ENCODE measurements around the gene MGAT4C. TPM values are rescaled to one million over a fixed set of nuclear protein-coding genes. Genes with fewer than 3 reads are reported as not detected.

Gene MGAT4C
- total and polyA plus RNA-seq, 2 donors, result 0.34 to 0.61 TPM

DNA sequence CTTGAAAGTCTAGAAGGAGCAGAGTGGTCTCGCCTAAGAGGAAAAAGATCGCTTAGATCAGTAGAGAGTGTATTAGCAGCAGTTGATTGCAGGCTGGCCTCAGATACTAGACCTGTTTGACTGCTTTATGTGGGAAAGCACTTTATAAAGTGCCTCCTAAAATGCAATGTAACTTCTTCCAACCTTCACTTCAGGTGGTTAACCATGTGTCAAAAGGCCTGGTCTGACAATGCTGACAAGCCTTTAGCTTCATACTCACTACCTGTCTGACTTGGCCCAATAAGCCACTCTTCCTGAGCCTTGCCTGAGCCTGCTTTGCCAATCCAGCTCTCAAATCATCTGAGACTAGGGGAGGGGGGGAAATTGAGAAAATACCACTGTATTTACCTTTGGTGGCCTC lies 14.6 kb downstream of the MGAT4C start:
- H3K9me3 ChIP-seq (ENCODE audit: control insufficient read depth in 2 of 2, insufficient read depth in 1 of 2, low read length in 1 of 2), result no peaks in the 10 kb centered on the region
- no peak for DNase-seq (ENCODE audit: low read depth in 6 of 9, low spot score in 9 of 9)
- no peak overlapping the region for H3K4me3 ChIP-seq (ENCODE audit: low read length in 2 of 2)
- no peaks in the 10 kb centered on the region for H3K36me3 ChIP-seq (ENCODE audit: control insufficient read depth in 2 of 2, insufficient read depth in 2 of 2, low read length in 1 of 2)
- no peak overlapping the region for H3K27ac ChIP-seq (ENCODE audit: low read depth in 1 of 2, low read length in 1 of 2)
- no peaks in the 10 kb centered on the region for H3K4me1 ChIP-seq (ENCODE audit: control insufficient read depth in 2 of 2, insufficient read depth in 2 of 2, low read length in 2 of 2)
- 94% methylated on average over 2 of the region's 2 CpGs for WGBS
- H3K27me3 ChIP-seq (ENCODE audit: control insufficient read depth in 2 of 2, insufficient read depth in 1 of 2, low read length in 1 of 2), result no peaks in the 10 kb centered on the region

DNA sequence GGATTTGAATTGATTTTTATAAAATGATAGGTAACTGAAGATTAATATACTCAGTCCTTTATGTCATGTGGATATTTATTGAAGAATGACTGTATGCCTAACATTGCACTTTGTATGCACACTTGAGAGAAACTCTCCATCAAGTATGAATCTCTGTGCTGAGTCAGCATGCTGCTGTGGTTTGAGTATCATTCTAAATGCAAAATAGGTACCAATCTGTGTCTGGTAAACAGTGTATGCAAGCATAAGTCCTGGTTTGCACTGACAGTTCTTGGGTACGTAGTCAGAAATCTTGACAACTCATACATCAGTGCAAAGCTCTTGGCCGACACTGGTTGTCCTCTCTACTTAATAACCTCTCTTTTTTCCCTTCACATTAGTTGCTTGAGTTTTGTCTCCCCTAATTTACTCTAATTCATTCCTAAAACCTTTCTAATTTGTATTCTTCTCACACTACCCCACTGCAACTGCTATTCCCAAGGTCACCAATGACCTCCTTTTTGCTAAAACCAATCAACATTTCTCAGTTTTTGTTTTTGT lies 21.8 kb downstream of the MGAT4C start:
- H3K27me3 ChIP-seq (ENCODE audit: control insufficient read depth in 2 of 2, insufficient read depth in 1 of 2, low read length in 1 of 2), result no peaks in the 10 kb centered on the region
- no peaks in the 10 kb centered on the region for H3K36me3 ChIP-seq (ENCODE audit: control insufficient read depth in 2 of 2, insufficient read depth in 2 of 2, low read length in 1 of 2)
- no peaks in the 10 kb centered on the region for H3K9me3 ChIP-seq (ENCODE audit: control insufficient read depth in 2 of 2, insufficient read depth in 1 of 2, low read length in 1 of 2)
- WGBS, result 93% methylated on average over 2 of the region's 2 CpGs
- no peak overlapping the region for H3K4me3 ChIP-seq (ENCODE audit: low read length in 2 of 2)
- DNase-seq (ENCODE audit: low read depth in 6 of 9, low spot score in 9 of 9), result no peak
- H3K27ac ChIP-seq (ENCODE audit: low read depth in 1 of 2, low read length in 1 of 2), result no peak overlapping the region
- H3K4me1 ChIP-seq (ENCODE audit: control insufficient read depth in 2 of 2, insufficient read depth in 2 of 2, low read length in 2 of 2), result no peaks in the 10 kb centered on the region

DNA sequence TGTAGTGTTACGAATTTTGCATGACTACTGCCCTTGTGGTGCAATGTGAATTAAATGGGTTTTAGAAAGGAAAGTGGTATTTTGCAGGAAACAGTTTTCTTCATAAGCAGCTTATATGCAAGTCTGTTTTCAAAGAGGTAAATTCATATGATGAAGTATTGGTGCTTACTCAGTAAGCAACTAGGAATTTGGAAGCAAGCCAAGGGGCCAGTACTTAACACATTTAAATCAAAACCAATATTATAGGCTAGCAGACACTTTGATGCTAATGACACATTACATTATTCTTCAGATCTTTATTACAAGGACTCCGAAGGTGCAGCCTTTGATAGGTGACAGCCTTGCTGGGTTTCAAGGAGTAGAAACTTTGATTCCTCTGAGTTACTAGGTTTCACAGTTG lies 23.1 kb downstream of the MGAT4C start:
- Histone ChIP-seq H3K27me3 (ENCODE audit: control insufficient read depth in 2 of 2, insufficient read depth in 1 of 2, low read length in 1 of 2) (no peaks in the 10 kb centered on the region), H3K4me1 (ENCODE audit: control insufficient read depth in 2 of 2, insufficient read depth in 2 of 2, low read length in 2 of 2) (no peaks in the 10 kb centered on the region), H3K36me3 (ENCODE audit: control insufficient read depth in 2 of 2, insufficient read depth in 2 of 2, low read length in 1 of 2) (no peaks in the 10 kb centered on the region), H3K27ac (ENCODE audit: low read depth in 1 of 2, low read length in 1 of 2) (no peak overlapping the region), H3K4me3 (ENCODE audit: low read length in 2 of 2) (no peak overlapping the region), H3K9me3 (ENCODE audit: control insufficient read depth in 2 of 2, insufficient read depth in 1 of 2, low read length in 1 of 2) (no peaks in the 10 kb centered on the region)
- DNase-seq (ENCODE audit: low read depth in 6 of 9, low spot score in 9 of 9), result no peak
- WGBS, result 82% methylated on average over 2 of the region's 2 CpGs

DNA sequence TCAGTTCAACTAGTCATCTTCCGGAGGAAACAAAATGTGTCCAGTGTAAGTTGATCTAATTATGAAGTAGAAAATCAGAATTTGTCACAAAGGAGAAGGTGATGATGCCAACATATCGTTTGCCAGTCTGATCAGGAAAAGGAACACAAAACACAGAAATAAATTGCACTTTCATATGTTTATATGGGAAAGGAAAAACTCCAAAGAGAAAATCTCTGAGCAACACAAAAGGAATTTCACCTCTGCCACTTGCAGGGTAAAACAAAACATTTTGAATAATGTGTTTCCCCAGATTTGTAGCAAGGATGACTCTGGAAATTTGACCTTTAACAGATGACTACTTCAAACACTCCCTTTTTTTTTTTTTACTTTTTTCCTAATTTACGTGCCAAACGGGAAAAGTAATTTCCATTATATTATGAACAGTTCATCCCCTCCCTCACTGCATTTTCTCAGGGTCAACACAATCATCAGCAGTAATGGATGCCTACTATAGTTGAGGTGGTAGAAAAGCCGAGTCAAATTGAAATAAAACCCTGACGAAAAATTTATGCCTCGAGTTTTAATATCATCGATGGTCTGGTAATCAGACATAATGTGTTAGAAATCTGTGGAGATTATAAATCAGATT lies 25.6 kb downstream of the MGAT4C start:
- 75% methylated on average over 8 of the region's 8 CpGs for WGBS
- H3K9me3 ChIP-seq (ENCODE audit: control insufficient read depth in 2 of 2, insufficient read depth in 1 of 2, low read length in 1 of 2), result no peaks in the 10 kb centered on the region
- H3K27ac ChIP-seq (ENCODE audit: low read depth in 1 of 2, low read length in 1 of 2), result no peak overlapping the region
- no peaks in the 10 kb centered on the region for H3K4me1 ChIP-seq (ENCODE audit: control insufficient read depth in 2 of 2, insufficient read depth in 2 of 2, low read length in 2 of 2)
- no peak overlapping the region for H3K4me3 ChIP-seq (ENCODE audit: low read length in 2 of 2)
- no peak for DNase-seq (ENCODE audit: low read depth in 6 of 9, low spot score in 9 of 9)
- H3K36me3 ChIP-seq (ENCODE audit: control insufficient read depth in 2 of 2, insufficient read depth in 2 of 2, low read length in 1 of 2), result no peaks in the 10 kb centered on the region
- no peaks in the 10 kb centered on the region for H3K27me3 ChIP-seq (ENCODE audit: control insufficient read depth in 2 of 2, insufficient read depth in 1 of 2, low read length in 1 of 2)

- Histone ChIP-seq H3K27me3 (ENCODE audit: control insufficient read depth in 2 of 2, insufficient read depth in 1 of 2, low read length in 1 of 2) (no peaks in the 10 kb centered on the region), H3K9me3 (ENCODE audit: control insufficient read depth in 2 of 2, insufficient read depth in 1 of 2, low read length in 1 of 2) (no peaks in the 10 kb centered on the region), H3K27ac (ENCODE audit: low read depth in 1 of 2, low read length in 1 of 2) (no peak overlapping the region), H3K4me3 (ENCODE audit: low read length in 2 of 2) (no peak overlapping the region), H3K36me3 (ENCODE audit: control insufficient read depth in 2 of 2, insufficient read depth in 2 of 2, low read length in 1 of 2) (no peaks in the 10 kb centered on the region), H3K4me1 (ENCODE audit: control insufficient read depth in 2 of 2, insufficient read depth in 2 of 2, low read length in 2 of 2) (no peaks in the 10 kb centered on the region)
- 98% methylated on average over 2 of the region's 2 CpGs for WGBS
- no peak for DNase-seq (ENCODE audit: low read depth in 6 of 9, low spot score in 9 of 9)
Observed at GRCh38 chr12:86229772-86230171, 26.4 kb downstream of the MGAT4C start.

GRCh38 chr12:86228656-86229055 lies 27.5 kb downstream of the MGAT4C start:
- DNase-seq (ENCODE audit: low read depth in 6 of 9, low spot score in 9 of 9), result no peak
- no peaks in the 10 kb centered on the region for H3K36me3 ChIP-seq (ENCODE audit: control insufficient read depth in 2 of 2, insufficient read depth in 2 of 2, low read length in 1 of 2)
- H3K27me3 ChIP-seq (ENCODE audit: control insufficient read depth in 2 of 2, insufficient read depth in 1 of 2, low read length in 1 of 2), result no peaks in the 10 kb centered on the region
- H3K4me1 ChIP-seq (ENCODE audit: control insufficient read depth in 2 of 2, insufficient read depth in 2 of 2, low read length in 2 of 2), result no peaks in the 10 kb centered on the region
- H3K9me3 ChIP-seq (ENCODE audit: control insufficient read depth in 2 of 2, insufficient read depth in 1 of 2, low read length in 1 of 2), result peaks cover 0 to 3% of the 10 kb centered on the region in 2 donors
- no peak overlapping the region for H3K4me3 ChIP-seq (ENCODE audit: low read length in 2 of 2)
- H3K27ac ChIP-seq (ENCODE audit: low read depth in 1 of 2, low read length in 1 of 2), result no peak overlapping the region

- 83% methylated on average over 3 of the region's 3 CpGs for WGBS
- Histone ChIP-seq H3K9me3 (ENCODE audit: control insufficient read depth in 2 of 2, insufficient read depth in 1 of 2, low read length in 1 of 2) (peaks cover 0 to 9% of the 10 kb centered on the region in 2 donors), H3K36me3 (ENCODE audit: control insufficient read depth in 2 of 2, insufficient read depth in 2 of 2, low read length in 1 of 2) (no peaks in the 10 kb centered on the region), H3K4me3 (ENCODE audit: low read length in 2 of 2) (no peak overlapping the region), H3K4me1 (ENCODE audit: control insufficient read depth in 2 of 2, insufficient read depth in 2 of 2, low read length in 2 of 2) (no peaks in the 10 kb centered on the region), H3K27me3 (ENCODE audit: control insufficient read depth in 2 of 2, insufficient read depth in 1 of 2, low read length in 1 of 2) (no peaks in the 10 kb centered on the region), H3K27ac (ENCODE audit: low read depth in 1 of 2, low read length in 1 of 2) (no peak overlapping the region)
- DNase-seq (ENCODE audit: low read depth in 6 of 9, low spot score in 9 of 9), result no peak
Observed at GRCh38 chr12:86226481-86226880, 29.7 kb downstream of the MGAT4C start.

- no peaks in the 10 kb centered on the region for H3K36me3 ChIP-seq (ENCODE audit: control insufficient read depth in 2 of 2, insufficient read depth in 2 of 2, low read length in 1 of 2)
- H3K27me3 ChIP-seq (ENCODE audit: control insufficient read depth in 2 of 2, insufficient read depth in 1 of 2, low read length in 1 of 2), result no peaks in the 10 kb centered on the region
- DNase-seq (ENCODE audit: low read depth in 6 of 9, low spot score in 9 of 9), result no peak
- H3K4me3 ChIP-seq (ENCODE audit: low read length in 2 of 2), result no peak overlapping the region
- H3K27ac ChIP-seq (ENCODE audit: low read depth in 1 of 2, low read length in 1 of 2), result no peak overlapping the region
- no peaks in the 10 kb centered on the region for H3K4me1 ChIP-seq (ENCODE audit: control insufficient read depth in 2 of 2, insufficient read depth in 2 of 2, low read length in 2 of 2)
- no peaks in the 10 kb centered on the region for H3K9me3 ChIP-seq (ENCODE audit: control insufficient read depth in 2 of 2, insufficient read depth in 1 of 2, low read length in 1 of 2)
- 80% methylated on average over 2 of the region's 2 CpGs for WGBS
Observed at GRCh38 chr12:86216591-86216990, 39.6 kb downstream of the MGAT4C start.

DNA sequence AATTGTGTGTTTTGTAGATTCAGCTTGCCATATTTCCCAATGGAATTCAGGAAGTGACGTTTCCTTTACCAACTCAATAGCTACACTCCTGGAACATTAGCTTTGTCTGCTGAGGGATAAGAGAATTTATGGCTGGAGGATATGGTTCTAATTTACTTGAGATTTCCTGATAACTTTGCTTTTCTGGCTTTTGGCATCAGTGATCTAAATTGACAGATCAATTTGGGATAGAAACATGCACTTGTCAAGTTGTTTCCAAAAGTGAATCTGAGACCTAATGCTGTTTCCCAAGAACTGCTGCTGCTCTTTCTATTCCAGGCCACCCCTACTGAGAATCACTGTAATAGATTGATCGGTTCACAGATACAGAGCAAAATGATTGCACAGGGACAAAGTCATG lies 43.2 kb downstream of the MGAT4C start:
- WGBS, result 75% methylated on average over 2 of the region's 2 CpGs
- Histone ChIP-seq H3K27ac (ENCODE audit: low read depth in 1 of 2, low read length in 1 of 2) (no peak overlapping the region), H3K27me3 (ENCODE audit: control insufficient read depth in 2 of 2, insufficient read depth in 1 of 2, low read length in 1 of 2) (no peaks in the 10 kb centered on the region), H3K4me3 (ENCODE audit: low read length in 2 of 2) (no peak overlapping the region), H3K9me3 (ENCODE audit: control insufficient read depth in 2 of 2, insufficient read depth in 1 of 2, low read length in 1 of 2) (no peaks in the 10 kb centered on the region), H3K4me1 (ENCODE audit: control insufficient read depth in 2 of 2, insufficient read depth in 2 of 2, low read length in 2 of 2) (no peaks in the 10 kb centered on the region), H3K36me3 (ENCODE audit: control insufficient read depth in 2 of 2, insufficient read depth in 2 of 2, low read length in 1 of 2) (no peaks in the 10 kb centered on the region)
- no peak for DNase-seq (ENCODE audit: low read depth in 6 of 9, low spot score in 9 of 9)
